Measurements from ENCODE around the gene ARFGEF2. TPM values are rescaled to one million over a fixed set of nuclear protein-coding genes. Genes with fewer than 3 reads are reported as not detected.
"Not testable (repeated sequence)": the region's sequence is repeated elsewhere in the genome, so short reads cannot be mapped to it uniquely, and the experiment has no call there.

ARFGEF2 gene
- total RNA-seq, 1 experiment from 2014 or later = 30.3 TPM

DNA sequence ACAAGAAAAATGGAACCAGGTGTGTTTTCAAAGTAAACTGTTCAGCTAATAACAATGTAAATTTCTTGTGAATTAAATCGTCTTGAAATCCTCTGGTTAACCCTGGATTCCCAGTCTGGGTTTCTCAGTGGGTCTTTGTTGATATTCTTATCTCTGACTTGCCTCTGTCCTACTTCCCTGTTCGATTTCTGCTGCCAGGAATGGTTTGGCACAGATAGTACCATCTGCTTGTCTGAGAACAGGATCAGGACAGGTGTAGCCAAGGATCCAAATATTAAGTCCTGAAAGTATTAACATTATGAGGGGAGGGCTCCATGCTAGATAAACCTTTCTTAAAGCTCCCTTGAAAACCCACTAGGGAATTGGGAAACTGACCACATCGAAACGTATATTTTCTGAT lies 30.1 kb downstream of the ARFGEF2 start:
- DNase-seq (ENCODE audit: low read depth) = no peak

DNA sequence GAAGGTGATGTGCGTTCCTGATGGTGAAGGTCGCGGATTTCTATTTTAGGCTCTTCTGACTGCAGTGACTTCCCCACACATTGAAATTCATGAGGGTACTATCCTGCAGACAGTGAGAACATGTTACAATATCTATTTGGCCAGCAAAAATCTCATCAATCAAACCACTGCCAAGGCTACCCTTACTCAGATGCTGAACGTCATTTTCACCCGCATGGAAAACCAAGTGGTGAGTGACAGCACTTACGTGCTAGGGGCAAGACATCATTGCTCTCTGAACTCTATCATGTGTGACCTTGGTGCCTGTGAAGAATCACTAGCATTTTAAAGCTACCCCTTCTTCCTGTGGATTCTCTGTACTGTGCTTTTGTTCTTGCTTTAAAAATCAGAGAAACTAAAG lies 31.1 kb downstream of the ARFGEF2 start:
- no peak for DNase-seq (ENCODE audit: low read depth)

DNA sequence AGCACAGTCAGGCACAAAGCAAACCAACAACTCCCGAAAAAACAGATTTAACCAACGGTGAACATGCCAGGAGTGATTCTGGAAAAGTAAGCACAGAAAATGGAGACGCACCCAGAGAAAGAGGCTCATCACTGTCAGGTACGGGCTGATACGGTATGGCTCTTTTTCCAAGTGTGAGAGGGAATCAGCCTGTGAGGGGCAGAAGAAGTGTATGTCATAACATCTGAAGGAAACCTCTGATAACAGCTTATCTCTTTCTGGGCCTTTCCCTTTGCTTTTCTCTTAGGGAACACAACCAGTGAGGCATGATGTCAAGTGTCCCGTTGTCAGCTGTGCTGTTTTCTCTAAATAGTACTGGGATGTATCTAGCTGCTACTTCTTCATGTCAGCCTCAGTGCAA lies 32.1 kb downstream of the ARFGEF2 start:
- no peak for DNase-seq (ENCODE audit: low read depth)

DNA sequence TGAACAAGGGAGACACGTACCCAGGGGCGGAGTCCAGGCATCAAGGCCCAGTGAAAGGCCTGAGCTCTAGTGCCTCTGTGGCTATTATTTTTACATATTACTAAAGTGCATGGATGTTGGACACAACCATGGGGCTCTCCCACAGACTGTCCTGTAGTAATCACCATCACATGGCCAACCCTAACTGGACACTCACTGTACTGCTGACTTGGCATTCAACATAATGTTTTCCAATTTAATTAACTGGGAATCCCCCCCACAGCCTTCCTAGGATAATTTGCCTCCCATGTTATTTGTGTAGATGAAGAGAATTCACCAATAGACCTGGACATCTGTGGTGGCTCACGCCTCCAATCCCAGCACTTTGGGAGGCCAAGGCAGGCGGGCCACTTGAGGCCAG lies 34.5 kb downstream of the ARFGEF2 start:
- DNase-seq (ENCODE audit: low read depth) = no peak

DNA sequence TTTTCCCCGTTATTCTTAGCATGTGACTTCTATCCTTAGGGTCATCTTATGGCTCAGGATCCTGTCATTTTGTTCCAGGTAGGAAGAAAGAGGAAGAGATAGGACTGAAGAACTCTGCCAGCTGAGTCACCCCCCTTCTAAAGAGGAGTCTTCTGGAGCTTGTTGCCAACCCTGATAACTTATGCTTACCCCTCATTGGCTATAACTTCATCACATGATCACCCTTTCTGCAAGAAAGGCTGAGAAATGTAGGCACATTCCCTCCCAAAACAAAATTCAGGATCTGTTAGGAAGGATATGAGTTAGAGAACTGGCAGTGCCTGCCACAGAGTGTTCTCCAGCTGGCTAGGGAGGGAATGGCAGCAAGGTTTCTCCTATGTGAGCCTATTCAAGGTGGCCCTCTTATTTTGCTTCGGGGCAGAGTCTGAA lies 35.6 kb downstream of the ARFGEF2 start:
- peak; percentile 11 for DNase-seq (ENCODE audit: low read depth)

DNA sequence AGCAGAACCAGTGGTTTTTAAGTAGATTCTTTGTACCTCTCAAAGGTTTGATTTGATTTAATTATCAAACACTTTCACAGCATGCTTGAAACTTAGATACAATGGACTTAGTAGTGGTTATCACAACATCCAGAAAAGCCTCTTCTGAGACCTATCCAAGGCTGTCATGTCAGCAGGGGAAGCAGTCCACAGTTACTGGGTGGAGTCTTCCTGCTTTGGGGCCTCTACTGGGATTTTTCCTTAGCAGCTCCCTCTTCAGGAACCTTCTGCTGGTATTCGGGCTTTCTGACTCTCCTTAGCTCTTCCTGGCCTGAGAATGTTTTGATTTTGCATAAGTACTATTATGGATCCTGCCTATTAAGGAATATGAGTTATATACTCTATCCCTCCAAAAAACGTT lies 36.0 kb downstream of the ARFGEF2 start:
- no peak for DNase-seq (ENCODE audit: low read depth)

DNA sequence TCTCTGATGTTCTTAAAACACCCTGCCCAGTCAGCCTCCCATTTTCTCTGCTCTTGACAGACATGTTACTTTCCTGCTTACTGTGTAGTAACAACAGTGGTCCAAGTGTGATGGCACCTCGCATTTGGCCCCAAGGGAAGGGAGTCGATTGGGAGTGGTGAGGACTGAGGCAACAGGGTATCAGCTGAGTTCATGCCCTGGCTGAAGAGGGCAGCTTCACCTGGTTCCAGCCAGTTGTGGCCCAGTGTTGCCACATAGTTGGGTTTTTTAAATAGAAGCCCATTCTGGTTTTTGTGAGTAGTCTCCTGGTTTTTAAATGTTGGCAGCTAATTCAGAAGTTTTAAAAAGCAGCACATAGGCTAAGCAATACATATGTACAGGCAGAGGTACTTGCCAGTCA lies 37.2 kb downstream of the ARFGEF2 start:
- no peak for DNase-seq (ENCODE audit: low read depth)

DNA sequence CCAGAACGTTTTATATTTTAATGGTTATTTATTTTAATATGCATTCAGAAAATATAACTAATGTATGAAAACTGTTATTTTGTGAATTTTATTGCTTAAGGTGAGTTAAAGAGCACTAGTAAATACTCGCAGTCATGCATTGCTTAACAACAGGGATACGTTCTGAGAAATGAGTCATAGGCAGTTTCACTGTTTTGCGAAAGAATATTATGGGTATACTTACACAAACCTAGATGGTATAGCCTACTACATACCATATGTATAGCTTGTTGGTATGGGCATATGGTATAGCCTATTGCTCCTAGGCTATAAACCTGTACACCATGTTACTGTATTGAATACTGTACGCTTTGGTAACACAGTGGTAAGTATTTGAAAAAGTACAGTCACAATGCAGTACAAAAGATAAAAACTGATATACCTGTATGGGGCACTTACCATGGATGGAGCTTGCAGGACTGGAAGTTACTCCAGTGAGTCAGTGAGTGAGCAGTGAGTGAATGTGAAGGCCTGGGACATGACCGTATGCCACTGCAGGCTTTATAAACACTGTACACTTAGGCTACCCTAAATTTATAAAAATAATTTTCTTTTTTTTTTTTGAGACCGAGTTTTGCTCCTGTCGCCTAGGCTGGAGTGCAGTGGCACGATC lies 38.5 kb downstream of the ARFGEF2 start:
- DNase-seq (ENCODE audit: low read depth) = no peak

DNA sequence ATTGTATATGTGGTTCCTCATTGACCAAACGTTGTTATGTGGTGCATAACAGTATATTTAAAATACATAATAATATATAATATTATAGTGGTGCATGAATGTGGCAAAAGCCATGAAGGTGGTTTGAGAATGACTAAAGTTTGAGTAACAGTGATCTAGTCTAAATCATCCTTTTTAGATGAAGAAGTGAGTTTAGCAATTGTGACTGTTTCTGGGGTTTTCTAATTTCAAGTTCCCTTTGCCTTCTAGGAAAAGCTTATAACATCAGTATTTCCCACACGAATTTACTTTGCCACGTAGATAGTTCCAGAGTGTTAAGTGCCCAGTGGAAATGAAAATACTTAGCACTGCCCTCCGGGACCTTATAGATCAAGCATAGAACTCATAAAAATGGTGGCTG lies 40.9 kb downstream of the ARFGEF2 start:
- DNase-seq (ENCODE audit: low read depth) = no peak

DNA sequence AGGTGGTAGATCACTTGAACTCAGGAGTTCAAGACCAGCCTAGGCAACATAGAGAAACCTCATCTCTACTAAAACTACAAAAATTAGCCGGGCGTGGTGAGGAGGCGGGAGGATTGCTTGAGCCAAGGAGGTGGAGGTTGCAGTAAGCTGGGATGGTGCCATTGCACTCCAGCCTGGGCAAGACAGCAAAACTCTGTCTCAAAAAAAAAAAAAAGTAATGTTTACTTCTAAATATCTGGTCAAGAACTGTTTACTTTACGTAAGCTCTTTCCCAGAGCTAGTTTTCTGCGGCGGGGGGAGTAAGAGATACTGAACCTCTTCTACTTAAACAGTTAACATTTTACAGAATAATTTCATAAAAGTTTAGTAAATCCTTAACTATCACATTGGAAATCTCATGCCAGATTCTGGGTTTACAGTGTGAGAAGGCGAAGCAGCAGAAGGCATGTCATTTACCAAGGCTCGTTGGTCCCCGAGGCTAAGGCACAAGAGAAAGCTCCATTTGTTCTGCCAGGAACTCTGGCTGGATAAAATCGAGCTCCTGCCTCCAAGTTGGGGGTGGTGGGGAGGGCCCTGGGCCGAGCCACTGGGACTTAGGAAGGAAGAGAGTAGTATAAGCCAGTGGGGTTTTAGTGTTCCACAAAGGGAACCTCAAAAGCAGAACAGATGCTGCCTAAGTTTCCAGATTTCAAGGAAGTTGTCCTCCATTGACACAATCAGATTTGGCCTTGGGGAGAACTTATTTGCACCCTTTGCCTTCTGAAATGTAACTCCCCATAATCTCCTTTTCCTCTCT lies 41.7 kb downstream of the ARFGEF2 start:
- DNase-seq (ENCODE audit: low read depth) = peak; percentile 28

DNA sequence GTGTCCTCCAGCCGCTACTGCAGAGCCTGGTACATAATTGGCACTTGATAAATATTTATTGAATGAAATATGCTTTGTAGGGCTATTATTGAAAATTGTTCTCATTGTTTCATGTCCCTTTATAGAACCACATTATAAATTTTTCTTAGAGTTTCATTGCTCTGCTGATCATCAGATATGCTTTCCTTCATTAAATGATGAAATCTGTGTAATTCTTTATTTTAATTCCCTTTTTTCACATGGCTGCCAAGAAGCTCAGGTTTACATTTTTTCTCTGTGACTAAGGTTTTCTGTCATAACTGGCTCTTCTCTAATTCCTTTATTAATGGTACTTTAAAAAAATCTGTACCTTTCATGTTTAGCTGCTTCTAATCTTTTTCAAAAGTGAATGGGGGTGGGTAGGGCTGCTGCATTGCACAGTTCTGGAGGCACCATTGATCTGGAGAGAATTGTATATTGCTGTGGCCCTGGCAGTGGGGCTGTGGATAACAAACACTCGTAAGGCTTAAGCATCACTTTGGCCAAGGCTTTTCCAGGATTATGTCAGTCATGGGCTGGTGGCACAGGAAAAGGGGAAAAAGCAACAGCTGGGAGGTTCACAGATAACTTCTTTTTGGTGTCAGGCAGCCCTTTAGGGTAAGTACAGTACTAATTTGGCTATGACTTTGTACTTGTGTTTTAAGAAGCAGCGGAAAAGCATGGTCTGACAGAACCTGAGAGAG lies 43.8 kb downstream of the ARFGEF2 start:
- DNase-seq (ENCODE audit: low read depth) = no peak

DNA sequence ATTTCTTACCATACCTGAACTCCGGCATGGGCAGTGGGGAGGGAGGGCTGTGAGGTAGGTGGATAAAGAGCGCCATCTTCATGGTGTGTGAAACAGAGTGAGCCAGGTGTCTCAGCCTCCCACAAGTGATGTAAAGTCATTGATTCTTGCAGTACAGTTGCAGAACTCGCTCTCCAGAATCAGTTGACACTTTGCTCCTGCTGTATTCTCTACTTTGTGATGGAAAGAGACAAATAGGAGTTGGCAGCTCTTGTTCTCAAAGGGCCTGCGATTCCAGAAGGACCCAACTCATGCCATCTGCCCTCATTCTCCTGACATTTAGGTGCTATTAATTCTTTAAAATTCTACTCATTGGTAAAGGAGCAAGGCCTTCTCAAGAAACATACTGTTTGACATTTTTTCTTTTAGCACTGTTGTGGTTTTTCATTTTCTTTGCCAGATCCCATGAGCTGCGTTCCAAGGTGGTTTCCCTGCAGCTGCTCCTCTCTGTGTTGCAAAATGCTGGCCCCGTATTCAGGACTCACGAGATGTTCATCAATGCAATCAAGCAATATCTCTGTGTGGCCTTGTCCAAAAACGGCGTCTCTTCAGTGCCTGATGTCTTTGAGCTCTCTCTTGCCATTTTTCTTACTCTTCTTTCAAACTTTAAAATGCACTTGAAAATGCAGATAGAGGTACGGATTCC lies 49.3 kb downstream of the ARFGEF2 start:
- DNase-seq (ENCODE audit: low read depth) = no peak

DNA sequence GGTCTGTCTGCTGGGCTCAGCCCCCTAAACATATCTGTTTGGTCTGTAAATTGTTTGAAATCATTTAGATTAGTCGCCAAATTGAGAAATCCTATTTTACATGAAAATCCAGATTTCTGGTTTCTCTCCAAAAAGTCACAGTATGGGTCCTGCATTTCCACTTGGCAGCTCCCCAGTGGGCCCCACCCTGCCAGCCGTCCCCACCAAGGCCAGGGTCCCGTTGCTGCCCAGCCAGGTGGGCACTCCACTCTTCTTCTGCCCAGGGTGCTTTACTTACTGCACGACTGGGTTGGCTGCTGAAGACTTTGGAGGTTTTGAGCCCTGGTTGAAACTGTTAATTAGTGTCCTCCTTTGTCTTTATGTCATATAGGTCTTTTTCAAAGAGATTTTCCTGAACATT lies 50.4 kb downstream of the ARFGEF2 start:
- DNase-seq (ENCODE audit: low read depth) = no peak

DNA sequence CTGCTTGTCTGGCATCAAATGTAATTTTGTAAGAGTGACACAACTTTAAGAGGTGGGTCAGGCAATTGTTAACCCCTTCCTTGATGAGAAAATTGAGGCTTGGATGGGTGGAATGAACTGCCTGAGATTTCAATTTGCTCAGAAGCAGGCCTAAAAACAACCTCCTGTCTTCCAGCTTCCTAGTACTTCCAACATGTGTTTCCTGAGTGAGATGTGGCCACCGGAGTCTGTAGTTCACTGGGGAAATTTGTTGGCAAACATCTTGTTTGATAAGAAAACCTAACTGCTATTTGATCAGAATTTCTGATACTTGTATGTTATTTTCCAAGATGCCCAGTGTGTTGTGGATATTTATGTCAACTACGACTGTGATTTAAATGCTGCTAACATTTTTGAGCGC lies 51.3 kb downstream of the ARFGEF2 start:
- DNase-seq (ENCODE audit: low read depth) = no peak

DNA sequence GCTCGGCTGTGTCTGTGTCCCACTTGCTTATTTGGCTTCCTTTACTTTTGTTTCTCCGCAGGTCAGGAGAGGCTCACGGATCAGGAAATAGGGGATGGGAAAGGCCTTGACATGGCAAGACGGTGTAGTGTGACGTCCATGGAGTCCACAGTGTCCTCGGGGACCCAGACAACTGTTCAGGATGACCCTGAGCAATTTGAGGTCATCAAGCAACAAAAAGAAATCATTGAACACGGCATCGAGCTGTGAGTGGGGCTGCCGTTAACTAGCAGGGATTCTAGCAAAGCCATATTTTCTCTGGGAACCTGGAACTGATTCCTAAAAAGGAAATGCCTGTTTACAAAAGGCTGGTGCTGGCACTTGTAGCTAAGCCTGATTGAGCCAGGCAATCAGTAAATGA lies 54.4 kb downstream of the ARFGEF2 start:
- no peak for DNase-seq (ENCODE audit: low read depth)

DNA sequence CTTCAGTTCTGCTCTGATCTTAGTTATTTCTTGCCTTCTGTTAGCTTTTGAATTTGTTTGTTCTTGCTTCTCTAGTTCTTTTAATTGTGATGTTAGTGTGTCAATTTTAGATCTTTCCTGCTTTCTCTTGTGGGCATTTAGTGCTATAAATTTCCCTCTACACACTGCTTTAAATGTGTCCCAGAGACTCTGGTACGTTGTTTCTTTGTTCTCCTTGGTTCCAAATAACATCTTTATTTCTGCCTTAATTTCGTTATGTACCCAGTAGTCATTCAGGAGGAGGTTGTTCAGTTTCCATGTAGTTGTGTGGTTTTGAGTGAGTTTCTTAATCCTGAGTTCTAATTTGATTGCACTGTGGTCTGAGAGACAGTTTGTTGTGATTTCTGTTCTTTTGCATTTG lies 58.5 kb downstream of the ARFGEF2 start:
- not testable (repeated sequence) for DNase-seq (ENCODE audit: low read depth)

DNA sequence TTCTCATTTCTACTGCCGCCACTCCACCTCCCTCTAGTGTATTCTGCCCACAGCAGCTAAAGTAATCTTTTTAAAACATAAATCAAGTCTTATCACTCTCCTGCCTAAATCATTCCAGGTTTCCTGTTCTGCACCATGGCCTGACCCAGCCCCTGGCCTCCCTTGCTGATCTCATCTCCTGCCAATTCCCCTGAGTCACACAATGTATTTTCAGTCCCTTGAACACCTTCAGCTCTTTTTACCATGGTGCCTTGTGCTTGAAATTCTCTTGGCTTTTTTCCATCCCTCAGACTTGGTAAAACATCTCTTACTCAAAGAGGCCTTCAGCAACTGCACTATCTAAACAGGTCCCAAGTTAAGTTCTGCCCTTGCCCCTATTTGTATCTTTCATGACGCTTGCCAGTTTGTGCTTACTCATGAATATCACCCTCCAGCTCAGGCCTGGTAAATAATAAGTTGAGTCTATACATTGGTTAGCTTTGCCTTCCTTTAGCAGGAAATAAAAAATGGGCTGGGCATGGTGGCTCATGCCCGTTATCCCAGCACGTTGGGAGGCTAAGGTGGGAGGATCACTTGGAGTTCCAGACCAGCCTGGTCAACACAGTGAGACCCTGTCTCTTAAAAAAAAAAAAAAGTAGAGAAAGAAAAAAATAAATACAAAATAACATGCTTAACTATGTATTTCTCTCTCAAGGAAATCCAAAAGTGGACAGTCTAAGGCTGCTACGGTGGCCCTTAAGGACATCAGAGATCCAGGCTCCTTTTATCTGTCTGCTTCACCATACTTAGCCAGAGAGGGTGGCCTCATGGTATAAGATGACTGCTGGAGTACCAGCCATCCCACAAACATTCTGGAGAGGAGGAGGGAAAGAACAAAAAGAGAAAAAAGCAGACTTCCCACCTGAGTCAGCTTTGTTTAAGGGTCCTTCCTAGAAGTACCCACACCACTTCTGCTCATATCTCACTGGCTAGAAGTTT lies 62.2 kb downstream of the ARFGEF2 start:
- peak; percentile 96 for DNase-seq (ENCODE audit: low read depth)

DNA sequence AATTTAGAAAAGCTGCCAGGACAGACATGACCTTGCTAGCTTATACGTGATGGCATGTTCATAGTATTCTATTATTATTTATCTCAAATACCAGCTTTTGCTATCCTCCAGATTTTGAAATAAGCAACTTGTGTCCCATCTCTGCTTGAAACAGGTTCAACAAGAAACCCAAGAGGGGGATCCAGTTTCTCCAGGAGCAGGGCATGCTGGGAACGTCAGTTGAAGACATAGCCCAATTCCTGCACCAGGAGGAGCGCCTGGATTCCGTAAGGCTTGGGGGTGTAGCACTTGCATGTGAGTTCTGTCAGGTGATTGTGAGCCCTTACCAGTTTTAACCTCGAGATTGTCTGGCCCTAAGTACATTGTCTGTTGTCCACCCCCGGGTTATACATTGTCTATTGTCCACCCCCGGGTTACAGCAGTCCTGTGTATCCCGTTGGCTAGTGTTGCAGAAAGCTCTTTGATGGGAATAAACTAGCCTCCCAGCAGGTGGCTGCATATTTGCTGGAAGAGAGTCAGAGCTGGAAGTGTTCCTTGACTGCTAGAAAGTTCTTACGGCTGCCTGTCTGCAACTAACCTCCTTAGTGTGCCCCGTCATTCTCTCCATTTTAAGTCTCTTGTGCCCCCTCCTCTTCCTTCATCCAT lies 63.2 kb downstream of the ARFGEF2 start:
- no peak for DNase-seq (ENCODE audit: low read depth)

DNA sequence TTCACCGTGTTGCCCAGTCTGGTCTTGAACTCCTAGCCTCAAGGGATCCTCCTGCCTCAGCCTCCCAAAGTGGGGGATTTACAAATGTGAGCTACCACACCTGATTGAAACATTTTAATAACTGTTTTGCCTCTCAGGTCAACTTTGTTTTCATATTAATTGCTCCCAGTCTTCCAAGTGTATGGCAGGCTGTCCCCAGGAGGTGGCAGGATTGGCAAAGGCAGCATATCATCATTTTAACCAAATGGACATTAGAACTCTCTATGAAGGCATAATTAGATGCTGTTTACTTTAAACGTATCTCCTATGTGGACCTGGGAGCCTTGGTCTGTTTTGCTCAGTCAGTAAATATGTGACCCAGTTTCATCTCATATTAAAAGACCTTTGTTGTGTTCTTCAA lies 65.4 kb downstream of the ARFGEF2 start:
- peak; percentile 21 for DNase-seq (ENCODE audit: low read depth)

DNA sequence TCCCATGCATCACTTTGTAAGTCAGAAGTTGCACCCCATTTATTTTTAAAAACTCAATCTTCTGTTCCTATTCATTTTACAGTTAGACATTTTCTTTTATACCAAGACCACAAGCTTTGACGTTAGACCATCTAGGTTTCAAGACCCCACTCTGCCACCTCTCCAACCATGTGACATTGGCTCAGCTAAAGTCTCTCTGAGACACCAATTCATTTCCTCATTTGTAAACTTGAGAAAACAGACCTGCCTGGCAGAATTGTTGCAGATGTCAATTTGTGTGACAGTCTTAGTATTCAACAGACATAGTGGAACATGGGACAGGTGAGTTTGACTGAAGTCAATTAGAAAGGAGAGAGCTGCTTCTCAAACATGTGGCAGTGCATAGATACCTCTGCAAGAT lies 69.0 kb downstream of the ARFGEF2 start:
- no peak for DNase-seq (ENCODE audit: low read depth)

DNA sequence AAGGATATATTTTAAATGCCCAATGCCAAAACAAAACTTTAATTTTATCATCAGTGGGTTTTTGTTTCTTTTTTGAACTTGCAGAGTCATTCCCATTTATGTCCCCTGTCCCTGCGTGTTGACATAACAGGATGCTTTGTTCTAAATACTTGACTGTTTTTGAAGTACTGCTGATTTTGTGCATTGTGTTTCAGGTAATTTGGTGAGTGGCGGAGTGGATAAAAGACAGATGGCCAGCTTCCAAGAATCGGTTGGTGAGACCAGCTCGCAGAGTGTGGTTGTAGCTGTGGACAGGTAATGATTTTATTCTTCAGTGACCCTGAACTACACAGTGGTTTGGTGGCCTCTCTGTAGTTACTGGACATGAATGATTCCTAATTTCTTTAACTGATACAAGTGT lies 74.1 kb downstream of the ARFGEF2 start:
- DNase-seq (ENCODE audit: low read depth) = no peak
